Measurements from ENCODE around the gene EEF2K.

Gene EEF2K

DNA sequence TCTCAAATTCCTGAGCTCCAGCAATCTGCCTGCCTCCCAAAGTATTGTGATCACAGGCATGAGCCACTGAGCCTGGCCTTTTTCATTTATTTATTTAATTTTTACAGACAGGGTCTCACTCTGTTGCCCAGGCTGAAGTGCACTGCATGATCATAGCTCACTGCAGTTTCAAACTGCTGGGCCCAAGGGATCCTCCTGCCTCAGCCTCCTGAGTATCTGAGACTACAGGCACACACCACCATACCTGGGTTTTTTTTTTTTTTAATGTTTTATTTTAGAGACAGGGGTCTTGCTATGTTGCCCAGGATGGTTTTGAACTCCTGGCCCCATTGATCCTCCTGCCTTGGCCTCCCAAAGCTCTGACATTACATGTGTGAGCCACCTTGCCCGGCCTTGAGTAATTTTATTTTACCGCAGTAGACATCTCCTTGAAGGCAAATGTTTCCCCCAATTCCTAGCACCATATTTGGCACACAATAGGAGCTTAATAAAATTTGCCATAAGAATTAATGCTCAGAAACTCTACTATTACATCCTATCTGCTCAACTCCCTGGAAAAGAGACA lies 1.9 kb upstream of the EEF2K start:
- TF ChIP-seq, protein P1, sequence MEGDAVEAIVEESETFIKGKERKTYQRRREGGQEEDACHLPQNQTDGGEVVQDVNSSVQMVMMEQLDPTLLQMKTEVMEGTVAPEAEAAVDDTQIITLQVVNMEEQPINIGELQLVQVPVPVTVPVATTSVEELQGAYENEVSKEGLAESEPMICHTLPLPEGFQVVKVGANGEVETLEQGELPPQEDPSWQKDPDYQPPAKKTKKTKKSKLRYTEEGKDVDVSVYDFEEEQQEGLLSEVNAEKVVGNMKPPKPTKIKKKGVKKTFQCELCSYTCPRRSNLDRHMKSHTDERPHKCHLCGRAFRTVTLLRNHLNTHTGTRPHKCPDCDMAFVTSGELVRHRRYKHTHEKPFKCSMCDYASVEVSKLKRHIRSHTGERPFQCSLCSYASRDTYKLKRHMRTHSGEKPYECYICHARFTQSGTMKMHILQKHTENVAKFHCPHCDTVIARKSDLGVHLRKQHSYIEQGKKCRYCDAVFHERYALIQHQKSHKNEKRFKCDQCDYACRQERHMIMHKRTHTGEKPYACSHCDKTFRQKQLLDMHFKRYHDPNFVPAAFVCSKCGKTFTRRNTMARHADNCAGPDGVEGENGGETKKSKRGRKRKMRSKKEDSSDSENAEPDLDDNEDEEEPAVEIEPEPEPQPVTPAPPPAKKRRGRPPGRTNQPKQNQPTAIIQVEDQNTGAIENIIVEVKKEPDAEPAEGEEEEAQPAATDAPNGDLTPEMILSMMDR (IDR thresholded peaks at IDR 0.05; ENCODE audit: low read depth, low read length, missing control alignments): no peak
- no peak overlapping the region for H3K4me3 ChIP-seq (ENCODE audit: low read depth, low read length)
- DNase-seq (ENCODE audit: low read depth): no peak

- H3K4me3 ChIP-seq (ENCODE audit: low read depth, low read length): peak overlapping the region; percentile 47
- no peak for DNase-seq (ENCODE audit: low read depth)
- TF ChIP-seq, protein P1 (IDR thresholded peaks at IDR 0.05; ENCODE audit: low read depth, low read length, missing control alignments): no peak
These were observed 483 bp upstream of the EEF2K start for GRCh38 chr16:22205577-22206012.

GRCh38 chr16:22206842-22207714 lies 1.0 kb downstream of the EEF2K start:
- no peak for DNase-seq (ENCODE audit: low read depth)
- H3K4me3 ChIP-seq (ENCODE audit: low read depth, low read length): peak overlapping the region; percentile 86
- TF ChIP-seq, protein P1 (IDR thresholded peaks at IDR 0.05; ENCODE audit: low read depth, low read length, missing control alignments): no peak

DNA sequence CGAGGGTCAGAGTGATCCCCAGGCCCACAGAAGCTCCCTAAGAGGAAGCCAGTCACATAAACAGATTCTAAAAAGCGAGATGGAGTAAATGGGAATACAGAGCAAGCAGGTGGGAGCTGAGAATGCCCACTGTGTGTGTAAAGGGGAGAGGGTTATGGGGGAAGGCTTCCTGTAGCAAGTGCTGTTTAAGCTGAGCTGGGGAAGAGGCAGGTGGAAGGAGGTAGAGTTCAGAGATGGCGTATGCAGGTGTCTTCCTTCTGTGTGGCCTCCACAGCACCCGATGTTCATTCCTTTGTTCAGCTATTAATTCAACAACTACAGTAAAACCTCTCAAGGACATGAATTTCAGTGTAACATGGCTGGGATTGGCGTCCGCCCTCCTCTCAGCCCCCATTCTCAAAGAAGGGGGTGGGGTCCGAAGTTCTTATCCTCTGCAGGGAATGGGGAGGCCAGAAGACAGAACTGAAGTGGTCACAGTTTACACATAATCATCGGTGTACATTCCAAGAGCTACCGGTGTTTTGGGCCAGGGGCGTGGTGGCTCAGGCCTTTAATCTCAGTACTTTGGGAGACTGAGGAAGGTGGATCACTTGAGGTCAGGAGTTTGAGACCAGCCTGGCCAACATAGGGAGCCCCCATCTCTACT lies 1.8 kb downstream of the EEF2K start:
- H3K4me3 ChIP-seq (ENCODE audit: low read depth, low read length): peak overlapping the region; percentile 86
- DNase-seq (ENCODE audit: low read depth): no peak
- TF ChIP-seq, protein P1 (IDR thresholded peaks at IDR 0.05; ENCODE audit: low read depth, low read length, missing control alignments): no peak

DNA sequence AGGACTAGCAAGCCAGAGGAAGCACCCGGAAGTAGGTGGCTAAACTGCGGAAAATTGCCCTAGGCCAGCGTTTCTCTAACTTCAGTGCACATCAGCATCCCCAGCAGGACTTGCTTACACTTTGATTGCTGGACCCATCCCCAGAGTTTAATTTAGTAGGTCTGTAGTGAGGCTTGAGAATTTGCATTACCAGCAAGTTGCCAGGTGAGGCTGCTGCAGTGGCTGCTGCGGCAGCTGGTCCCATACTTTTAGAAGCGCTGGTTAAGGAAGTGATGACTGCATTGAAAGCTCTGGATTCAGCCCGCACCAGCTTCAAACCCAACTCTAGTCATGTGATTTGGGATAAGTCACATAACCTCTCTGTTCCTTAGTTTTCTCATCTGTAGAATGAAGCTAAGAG lies 4.2 kb downstream of the EEF2K start:
- no peak overlapping the region for H3K4me3 ChIP-seq (ENCODE audit: low read depth, low read length)
- TF ChIP-seq, protein P1 (IDR thresholded peaks at IDR 0.05; ENCODE audit: low read depth, low read length, missing control alignments): no peak
- DNase-seq (ENCODE audit: low read depth): no peak

DNA sequence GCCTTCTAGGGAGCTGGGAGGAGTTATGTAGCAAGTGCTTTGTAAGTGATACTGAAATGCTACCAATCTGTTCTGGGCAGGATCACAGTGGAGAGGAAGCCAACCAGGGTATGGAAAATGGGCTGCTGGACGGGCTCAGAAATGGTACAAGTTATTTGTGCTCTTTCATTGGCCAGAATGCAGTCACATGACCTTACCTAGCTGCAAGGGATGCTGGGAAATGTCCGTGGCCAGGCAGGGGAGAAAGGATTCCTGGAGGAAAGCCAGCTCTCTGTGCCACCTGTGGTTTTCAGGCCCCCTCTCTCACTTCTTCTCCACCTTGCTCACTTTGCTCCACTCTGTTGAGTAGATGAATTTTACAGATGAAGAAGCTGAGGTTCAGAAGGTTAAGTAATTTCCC lies 4.8 kb downstream of the EEF2K start:
- TF ChIP-seq, protein P1 (IDR thresholded peaks at IDR 0.05; ENCODE audit: low read depth, low read length, missing control alignments): no peak
- no peak for DNase-seq (ENCODE audit: low read depth)
- no peak overlapping the region for H3K4me3 ChIP-seq (ENCODE audit: low read depth, low read length)
